PC-3 (cell line): ENCODE data around the gene TMEM184C.

Experiments
- CTCF ChIP-seq: fragments of 300-600 bp; sonication (generic); conservative IDR thresholded peaks from 2 replicates; pipeline ENCODE4 v1.5.1; 2017; ENCODE audit warnings: antibody characterized with exemption, low read depth, mild to moderate bottlenecking, low read length
- EZH2phosphoT487 ChIP-seq: fragments of 300-600 bp; sonication (generic); IDR thresholded peaks from 2 replicates; pipeline ENCODE4 v1.6.1; 2018; ENCODE audit warnings: mild to moderate bottlenecking, antibody characterized with exemption, low read length, borderline replicate concordance

- no peak for TF ChIP-seq EZH2phosphoT487
- TF ChIP-seq CTCF: no peak
Observed at GRCh38 chr4:147582386-147583060, 34.7 kb upstream of the TMEM184C start.
